GM21786 (cell line): ENCODE results near the gene GZF1.
"Not testable (repeated sequence)": the region's sequence is repeated elsewhere in the genome, so short reads cannot be mapped to it uniquely, and the experiment has no call there.

ENCODE experiments used
- ATAC-seq: cut with Tn5 transposase; IDR thresholded peaks from one replicate; pipeline ENCODE4 v1.9.1; 2021; ENCODE audit not compliant: unreplicated experiment

GZF1 gene

DNA sequence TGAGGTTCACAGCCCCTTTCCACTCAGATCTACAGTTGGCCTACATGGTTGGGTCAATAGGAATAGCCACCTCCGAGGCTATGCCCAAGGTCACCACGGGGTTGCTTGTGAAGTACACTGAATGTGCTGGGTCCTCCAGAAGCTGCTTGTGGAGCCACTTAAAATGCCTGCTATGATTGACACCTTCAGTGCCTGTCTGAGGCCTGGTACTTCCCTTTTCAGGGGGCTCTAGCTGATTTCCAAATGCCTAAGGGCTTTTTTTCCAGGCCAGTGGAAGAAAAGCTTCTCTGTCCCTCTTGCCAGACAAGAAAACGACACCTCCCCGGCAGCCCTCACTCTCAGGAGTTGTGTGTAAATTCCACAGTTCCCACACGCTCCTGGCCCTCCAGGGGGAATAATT is 17.6 kb upstream of the GZF1 start:
- ATAC-seq = no peak

DNA sequence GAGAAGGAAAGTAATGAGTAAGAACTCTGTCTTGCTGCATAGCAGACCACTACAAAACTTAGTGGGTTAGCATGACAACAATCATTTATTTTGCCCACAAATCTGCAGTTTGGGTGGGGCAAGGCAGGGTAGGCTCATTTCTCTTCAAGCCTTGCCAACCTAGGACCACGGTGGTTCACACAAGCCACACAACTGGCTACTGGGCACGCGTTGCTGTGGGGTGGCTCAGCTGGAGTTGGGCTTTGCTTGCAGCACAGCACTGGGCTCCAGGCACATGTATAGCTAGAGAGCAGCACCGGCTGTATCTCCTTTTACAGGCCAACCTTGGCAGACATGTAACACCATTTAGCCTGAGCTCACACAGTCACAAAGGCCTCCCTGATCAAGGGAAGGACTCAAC is 16.0 kb upstream of the GZF1 start:
- ATAC-seq = no peak

DNA sequence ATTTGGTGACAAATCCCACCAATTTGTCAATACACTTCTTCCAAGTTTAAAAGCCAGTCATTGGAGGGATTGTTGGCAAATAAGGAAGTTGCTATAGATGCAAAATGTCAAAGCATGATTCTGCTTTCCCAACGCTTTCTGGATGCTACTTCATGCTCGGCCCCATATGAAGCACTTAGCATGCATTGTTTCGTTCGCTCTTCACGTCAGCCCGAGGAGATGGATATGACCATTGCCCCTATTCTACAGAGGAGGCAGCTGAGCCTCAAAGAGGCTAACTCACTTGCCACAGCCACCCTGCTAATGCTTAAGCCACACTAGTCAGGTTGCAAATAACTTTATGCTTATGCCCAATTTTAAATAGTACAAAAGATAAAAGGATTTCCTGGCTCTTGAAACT is 14.2 kb upstream of the GZF1 start:
- no peak for ATAC-seq

DNA sequence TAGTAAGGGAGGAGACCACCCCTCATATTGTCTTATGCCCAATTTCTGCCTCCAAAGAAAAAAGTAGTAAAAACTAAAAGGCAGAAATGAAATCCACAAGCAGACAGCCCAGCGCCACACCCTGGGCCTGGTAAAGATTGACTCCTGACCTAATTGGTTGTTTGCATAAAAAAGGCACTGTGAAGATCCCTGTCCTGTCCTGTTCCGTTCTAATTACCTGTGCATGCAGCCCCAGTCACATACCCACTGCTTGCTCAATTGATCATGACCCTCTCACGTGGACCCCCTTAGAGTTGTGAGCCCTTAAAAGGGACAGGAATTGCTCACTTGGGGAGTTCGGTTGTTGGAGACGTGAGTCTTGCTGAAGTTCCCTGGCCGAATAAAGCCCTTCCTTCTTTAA is 13.5 kb upstream of the GZF1 start:
- ATAC-seq = not testable (repeated sequence)

DNA sequence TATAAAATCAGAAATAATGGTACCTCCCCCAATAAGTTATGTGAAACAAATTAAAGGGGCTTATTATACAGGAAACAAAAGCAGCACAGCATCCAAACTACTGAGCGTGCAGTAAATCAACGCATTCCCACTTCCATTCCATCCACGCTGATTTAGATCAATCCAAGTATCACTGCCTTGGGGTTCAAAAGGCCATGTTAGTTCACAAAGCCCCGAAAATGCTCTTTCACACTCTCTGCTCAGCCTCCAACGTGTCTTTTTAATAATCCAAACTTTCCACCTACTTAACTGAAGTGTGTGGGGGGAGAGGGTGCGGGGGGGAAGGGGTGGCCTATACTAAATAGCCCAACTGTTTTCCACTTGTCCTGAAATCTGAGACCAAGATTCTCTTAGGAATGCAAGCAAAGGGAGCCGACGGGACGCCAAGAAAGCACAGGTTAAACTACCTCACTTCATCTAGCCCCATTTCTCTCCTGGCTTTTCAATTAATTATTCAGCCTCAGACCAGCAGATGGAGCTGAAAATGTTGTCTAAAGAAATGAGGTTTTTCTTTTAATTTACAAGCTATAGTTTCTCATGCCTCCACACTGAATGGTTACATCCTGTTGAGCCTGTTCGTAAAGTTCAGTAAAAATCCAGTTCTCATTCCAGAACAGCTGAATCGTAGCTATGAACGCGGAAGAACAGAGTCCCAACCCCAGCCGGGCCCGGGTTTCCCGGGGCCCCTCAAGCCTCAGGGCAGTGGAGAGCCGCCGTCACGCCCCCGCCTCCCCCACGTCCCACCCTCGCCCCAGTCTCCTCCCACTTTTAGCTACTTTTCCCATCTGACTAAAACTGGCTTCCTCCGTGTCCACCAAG is 12.4 kb upstream of the GZF1 start:
- peak; percentile 25 for ATAC-seq

DNA sequence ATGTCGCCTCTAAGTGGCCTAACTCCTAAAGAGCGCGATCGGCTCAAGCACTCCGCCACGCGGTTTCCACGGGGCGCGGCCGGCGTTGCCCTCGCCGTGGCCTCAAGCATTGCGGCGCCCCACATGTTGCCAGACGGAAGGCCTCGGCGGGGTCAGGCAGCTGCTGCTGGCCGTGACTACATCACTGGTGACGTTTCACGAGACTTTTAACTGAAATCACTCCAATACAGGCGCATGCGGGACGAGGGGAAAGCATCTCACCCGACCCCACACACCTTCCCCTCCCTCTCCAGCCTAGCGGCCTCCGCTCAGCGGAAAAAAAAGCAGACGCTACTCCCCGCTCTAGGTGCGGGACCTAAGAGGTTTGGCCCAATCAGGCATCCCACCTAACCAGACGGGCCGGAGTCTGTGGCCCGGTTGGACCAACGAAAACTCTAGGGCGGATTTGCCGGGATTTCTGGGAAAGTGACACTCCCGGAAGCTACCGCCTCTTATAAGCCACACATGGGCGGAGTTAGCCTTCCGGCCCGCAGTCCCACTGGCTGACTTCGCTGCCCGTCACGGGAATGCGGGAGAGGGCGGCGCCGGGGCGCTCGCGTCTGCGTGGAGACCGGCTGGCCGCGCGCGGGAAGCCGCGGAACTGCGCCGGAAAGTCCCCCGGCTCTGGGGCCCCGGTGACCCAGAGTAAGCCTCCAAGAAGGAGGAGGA is 11.6 kb upstream of the GZF1 start, which contains the start of gene NXT1:
Gene NXT1 (plus strand): TSS at position 596 of the 708 bp plus-strand sequence. CDS start 3,251 bp downstream, outside the sequence.
- peak; percentile 84 for ATAC-seq

DNA sequence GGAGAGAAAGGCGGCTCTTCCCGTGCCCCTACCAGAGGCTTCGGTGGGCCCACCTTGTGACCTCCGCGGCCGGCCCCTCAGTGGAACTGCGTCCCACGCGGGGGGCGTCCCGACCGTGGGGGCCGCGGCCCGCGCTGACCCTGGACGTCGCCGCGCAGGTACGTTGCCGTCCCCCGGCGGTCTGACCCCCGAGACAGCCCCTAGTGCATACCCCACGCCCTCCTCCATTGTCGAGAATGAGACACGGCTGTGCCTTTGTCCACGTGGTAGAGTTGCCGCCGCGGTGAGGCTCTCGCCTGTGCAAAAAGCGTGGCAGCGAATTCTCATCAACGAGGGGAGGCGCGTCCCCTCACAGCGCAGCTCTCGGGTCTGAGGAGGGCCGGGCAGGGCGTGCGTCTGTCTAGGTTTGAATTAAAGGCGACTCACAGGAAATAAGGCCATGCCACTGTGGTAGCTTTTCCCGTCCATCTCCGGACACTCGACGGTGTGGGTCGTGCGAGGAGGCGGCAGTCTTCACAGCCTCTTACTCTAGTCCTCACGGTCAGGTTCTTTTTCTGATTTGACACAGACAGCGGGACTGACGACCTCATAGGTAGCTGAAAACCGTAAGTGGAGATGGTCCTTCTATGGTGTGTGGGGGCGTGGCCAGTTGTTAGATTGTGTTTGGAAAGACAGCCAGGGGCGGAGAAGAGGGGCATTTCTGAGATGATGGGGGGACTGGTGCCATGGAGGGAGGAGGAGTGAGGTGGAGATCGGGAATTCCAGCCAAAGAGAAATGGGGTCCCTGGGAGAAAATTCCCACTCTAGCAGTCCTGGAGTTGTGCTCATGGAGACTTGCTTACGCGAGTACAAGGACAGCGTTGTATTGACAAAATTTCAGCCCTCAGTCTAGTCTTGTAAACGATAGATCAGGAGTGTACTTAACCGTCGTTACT is 10.8 kb upstream of the GZF1 start:
- peak; percentile 20 for ATAC-seq

DNA sequence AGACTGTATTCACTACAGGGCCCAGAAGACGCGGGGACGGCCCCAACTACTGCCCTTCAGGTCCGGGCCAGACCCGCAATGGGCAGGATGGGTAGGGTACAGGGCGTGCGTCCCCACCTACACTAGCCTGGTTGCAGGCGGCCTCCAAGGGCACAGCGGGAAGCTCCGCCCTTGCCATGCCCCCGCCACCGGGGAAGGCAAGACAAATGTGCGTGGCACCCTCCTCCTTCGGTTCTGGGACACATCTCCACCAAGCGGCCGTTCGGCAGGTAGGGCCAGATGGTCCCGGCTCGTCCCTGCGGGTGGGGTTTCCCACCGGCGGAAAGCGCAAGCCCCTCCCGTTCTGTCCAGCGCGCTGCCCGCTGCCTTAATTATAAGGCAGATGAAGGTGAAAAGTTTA is 5.8 kb upstream of the GZF1 start:
- ATAC-seq = no peak

DNA sequence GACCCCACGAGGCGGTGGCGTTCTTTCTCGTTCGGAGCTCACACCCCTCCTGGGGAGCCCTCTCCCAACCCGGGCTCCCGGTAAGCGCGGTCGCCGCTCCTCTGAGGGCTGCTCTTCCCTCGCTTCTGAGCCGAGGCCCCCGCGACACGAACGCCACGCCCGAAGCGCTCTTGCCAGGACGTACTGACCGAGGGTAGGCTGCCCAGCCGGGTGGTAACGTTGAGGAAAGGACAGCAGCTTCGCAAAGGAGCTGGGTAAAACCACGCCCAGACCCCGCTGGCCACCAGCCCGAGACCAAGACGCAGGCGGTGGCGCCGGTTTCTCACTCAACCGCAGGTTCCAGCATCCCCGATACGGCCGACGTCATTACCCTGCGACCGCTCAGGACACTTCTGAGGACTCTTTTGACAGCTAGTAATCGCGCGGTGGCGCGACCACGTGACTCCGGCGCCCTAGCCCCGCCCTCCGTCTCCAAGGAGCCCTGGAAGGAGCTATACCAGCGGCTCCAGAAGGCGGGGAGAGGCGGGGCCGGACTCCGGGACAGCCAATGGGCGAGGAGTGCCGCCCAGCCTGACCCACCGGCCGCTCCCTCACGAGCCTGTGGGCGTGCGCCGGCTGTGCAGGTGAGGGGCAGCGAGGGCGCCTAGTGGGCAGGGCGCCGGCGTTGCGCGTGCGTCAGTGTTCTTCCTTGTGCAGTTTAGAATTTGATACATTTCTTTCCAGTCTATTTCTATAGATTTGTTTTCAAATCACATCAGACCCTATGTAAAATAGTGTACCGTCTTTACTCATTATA is 4.0 kb upstream of the GZF1 start:
- ATAC-seq = peak; percentile 68

DNA sequence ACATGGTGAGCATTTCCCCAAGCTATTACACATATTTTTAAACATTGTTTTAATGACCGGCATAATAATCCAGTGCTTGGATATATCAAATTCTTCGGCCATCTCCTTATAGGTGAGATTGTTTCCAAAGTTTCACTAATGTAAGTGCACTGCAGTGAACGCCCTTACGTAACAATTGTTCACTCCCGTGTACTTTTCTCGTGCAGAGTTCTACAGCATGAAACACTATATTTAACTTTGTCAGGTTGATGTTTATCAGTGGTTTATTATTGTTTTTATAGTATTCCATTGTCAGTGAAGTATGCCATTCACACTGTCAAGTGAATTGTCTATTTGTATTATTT is 3.4 kb upstream of the GZF1 start:
- no peak for ATAC-seq

DNA sequence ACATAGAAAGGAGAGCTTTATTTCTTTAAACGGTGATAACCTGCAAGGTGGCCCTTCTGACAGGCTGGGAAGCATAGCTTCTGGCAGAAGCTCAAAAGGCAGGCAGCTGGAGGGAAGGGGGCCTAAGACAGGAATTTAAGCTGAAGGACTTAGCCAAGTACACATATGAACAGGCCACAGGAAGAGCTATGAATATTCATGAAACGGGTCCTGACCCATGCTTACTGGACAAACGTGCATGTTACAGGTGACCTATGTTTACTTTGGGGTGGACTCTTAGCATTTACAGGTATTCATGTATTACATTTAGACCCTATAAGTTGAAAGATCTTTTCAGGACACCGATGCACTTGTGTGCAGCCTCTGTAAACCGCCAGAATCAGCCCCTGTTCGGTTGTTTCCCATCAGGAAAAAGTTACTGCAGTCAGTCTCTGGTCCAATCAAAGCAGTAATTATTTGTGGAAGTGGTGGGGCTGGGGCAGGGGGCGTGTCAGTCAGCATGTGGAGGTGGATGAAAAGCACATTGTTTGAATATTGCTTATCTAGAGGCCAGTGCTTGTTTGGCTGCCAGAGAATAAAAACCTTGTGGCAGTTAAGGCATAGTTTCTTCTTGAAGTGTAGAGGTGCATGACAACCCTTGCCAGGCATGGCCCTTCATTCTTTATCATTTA is 2.9 kb upstream of the GZF1 start:
- ATAC-seq = no peak

DNA sequence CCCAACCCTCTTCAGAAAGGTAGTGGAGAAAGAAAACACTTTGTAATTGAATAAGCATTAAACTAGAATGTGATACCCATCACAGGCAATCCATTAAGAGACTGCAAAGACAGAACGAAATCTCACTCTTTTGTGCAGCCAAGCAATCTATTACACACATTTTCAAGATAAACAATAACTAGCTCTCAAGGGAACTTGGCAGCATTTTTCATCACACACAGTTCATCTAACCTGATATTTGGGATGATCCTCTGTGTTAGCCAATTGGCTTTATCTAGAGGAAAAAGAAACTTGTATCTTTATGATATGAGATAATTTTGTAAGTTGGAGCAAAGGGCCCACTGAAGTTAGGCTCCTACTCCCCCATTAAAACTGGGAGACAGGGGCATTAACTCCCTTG is 1.5 kb upstream of the GZF1 start:
- no peak for ATAC-seq

DNA sequence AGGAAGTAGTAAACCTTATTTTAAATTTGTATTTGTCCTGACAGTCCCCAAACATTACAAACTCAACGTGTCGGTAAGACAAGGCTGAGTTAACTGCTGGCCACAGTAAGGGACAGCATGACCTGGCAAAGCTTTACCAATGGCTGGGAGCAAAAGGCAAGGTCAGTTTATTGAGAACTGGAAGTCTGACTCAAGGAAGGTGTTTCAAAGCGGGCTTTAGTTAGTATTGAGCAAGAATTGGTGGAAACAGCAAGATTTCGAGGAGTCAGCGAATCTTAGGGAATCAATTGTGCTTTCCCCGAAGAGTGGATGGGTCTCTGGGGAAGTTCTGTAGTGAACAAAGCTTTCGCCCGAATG is 885 bp upstream of the GZF1 start:
- ATAC-seq = no peak

DNA sequence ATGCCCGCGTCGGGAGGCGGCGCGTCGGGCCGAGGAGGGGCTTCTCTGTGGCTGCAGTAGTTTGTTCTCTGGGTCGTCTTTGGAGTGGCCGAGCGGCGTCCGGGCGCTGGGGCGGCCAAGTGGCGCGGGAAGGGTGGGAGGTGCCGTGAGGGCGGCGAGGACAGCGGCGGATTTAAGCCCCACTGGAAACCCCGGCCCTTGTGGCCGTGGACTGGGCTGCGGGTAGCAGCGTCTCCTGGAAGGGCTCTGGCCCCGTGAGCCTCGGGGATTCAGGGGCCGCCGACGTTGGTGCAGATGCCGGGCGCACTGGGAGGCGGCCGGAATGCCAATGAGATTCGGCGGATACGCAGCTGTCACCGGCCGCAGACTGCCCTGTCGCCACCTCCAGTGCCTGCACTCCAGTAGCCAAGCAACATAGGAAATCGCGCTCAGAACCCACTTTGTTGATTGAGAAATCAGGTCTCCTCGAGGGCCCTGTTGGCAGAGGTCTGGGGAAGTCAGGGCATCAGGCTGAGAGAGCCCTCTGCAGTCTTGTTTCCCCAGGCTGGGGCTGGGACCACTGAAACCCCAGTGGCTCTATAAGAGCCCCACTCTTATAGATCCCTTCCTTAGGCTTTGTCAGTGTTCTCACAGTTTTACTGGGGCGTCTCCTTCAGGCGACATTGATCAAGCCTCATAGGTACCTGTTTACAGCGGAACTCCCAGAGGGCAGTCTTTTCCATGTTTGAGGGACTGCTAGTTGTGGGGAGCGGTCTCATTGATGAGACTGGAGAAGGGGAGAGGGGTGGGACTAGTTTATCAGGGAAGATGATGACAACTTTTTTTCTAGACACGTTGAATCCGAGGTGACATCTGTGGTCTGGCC is 642 bp downstream of the GZF1 start:
- ATAC-seq = peak; percentile 4

DNA sequence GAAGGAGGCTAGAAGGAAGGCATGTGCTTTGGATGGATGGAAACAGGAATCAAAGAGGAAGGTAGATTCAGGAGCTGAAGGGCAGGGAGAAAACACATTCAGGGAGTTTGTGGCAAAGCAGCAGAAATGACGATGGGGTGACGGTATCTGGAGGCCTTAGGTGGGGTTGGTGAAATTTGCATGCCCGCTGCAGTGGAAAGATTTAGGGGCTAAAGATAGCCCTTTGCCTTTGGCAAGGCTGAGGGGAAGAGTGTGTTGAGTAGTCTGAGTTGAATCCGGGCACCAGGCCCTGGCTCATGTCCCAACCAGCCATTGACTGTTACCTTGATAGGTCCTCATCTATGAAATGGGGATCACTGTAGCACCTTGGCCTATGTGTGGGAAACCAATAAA is 1.3 kb downstream of the GZF1 start:
- ATAC-seq = no peak

DNA sequence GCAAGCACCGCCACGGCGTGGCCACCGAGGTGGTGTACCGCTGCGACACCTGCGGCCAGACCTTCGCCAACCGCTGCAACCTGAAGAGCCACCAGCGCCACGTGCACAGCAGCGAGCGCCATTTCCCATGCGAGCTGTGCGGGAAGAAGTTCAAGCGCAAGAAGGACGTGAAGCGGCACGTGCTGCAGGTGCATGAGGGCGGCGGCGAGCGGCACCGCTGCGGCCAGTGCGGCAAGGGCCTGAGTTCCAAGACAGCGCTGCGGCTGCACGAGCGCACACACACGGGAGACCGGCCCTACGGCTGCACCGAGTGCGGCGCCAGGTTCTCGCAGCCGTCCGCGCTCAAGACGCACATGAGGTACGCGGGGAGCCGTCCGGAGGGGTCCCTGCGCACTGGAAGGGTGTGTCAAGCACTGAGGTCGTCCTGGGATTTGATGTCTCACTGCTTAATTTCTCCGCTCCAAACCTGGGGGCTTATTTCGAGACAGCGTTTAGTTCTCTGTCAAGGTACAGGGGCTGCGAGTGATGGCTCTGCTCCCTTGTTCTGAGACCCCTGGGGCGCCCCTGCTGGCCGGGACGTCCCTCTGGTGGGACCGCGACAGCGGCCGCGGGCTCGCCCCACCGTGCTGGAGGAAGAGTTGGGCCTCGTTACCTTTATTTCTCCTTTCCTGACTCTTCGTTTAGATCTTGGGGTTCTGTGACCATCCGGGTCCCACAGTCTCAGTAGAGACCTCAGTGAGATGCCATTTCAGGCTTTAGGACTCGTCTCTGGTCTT is 3.6 kb downstream of the GZF1 start:
- no peak for ATAC-seq

DNA sequence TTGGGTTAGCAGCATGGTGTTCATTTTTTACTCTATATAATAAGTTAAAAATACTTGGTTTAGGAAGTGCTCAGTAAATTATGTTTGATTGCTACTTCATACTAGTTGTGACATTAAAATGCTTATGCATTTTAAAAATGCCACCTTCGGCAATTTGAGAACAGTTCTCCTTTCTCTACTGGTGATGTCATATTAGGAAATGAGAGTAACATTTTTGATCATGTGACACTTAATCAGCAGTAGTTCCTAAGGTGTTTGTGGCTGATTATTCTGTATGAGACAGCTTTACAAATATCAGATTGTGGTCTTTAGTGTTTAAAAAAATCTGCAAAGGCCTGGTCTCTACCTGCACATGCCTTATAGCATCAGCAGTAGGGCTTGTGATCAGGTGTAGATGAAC is 4.4 kb downstream of the GZF1 start:
- ATAC-seq = no peak

DNA sequence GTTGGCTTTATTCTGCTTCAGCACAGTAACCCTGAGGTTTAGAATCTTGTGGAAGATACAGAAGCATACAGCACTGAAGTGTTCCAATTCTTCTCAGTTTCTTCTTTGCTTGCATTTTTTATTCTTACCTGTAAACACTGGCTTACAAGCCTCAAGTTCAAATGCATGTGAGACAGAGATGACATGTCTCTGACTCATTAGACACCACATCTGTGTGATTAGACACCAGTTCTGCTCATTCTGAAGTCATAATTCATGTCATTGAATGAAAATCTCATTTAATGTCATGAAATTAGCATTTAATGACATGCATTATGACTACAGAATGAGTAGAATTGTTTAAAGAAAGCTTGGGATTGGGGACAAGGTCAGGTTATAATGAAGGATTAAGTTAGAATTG is 5.8 kb downstream of the GZF1 start:
- ATAC-seq = no peak
